Panc1 (cell line): Measurements from ENCODE around the gene SCNN1G. TPM values are rescaled to one million over a fixed set of nuclear protein-coding genes. Genes with fewer than 3 reads are reported as not detected.

Experiments used
- ATAC-seq: fragments of 200-7000 bp; cut with Tn5 transposase; 2 replicates; pipeline ENCODE4 v1.9.1; 2020; ENCODE audit warnings: mild to moderate bottlenecking, moderate library complexity
- BruUV-seq: library from RNA; stranded (reverse); fragments of 400-500 nt; replicated peaks from 2 replicates; lab custom pipeline; 2021; lab: Mats Ljungman, UMichigan
- CTCF ChIA-PET: fragments of 300-600 bp; sonication (Branson Sonifier 250); formaldehyde crosslinking; loops from one replicate; lab custom pipeline; 2022; ENCODE audit warnings: antibody characterized with exemption; lab: Charles Lee
- POLR2A ChIA-PET: fragments of 300-600 bp; sonication (Branson Sonifier 250); formaldehyde crosslinking; loops from one replicate; lab custom pipeline; 2022; ENCODE audit warnings: antibody characterized with exemption; lab: Charles Lee
- DNase-seq: peaks from one replicate; pipeline ENCODE4 v3.0.0-alpha.2; 2010; ENCODE audit warnings: low read depth, low spot score
- H3K27ac ChIP-seq: 2 replicates; pipeline ENCODE4 v1.5.1; 2011; ENCODE audit warnings: mild to moderate bottlenecking, low read length, inconsistent platforms
- H3K27me3 ChIP-seq: fragments of 200-500 bp; sonication (Bioruptor generic); 2 replicates; pipeline ENCODE4 v1.6.0; 2014; ENCODE audit warnings: low read length, inconsistent platforms; ENCODE audit not compliant: control insufficient read depth, insufficient read depth
- H3K36me3 ChIP-seq: fragments of 200-500 bp; sonication (Bioruptor generic); 2 replicates; pipeline ENCODE4 v1.5.1; 2014; ENCODE audit warnings: inconsistent platforms, mild to moderate bottlenecking, low read length, moderate library complexity; ENCODE audit not compliant: control insufficient read depth, insufficient read depth
- H3K4me1 ChIP-seq: 2 replicates; pipeline ENCODE4 v1.5.1; 2011; ENCODE audit warnings: inconsistent platforms, mild to moderate bottlenecking, low read length, moderate library complexity; ENCODE audit not compliant: control insufficient read depth, insufficient read depth
- H3K4me3 ChIP-seq, 2 experiments: 2 replicates each; pipeline ENCODE4 v1.5.1; 2011 to 2012; ENCODE audit warnings: low read depth in 2 of 2, low read length in 2 of 2, mild to moderate bottlenecking in 2 of 2, inconsistent platforms in 1 of 2, moderate library complexity in 1 of 2
- H3K9me3 ChIP-seq: fragments of 200-500 bp; sonication (Bioruptor generic); 2 replicates; pipeline ENCODE4 v1.5.1; 2014; ENCODE audit warnings: low read depth, mild to moderate bottlenecking, inconsistent platforms, low read length, moderate library complexity; ENCODE audit not compliant: control insufficient read depth, insufficient read depth
- CTCF ChIP-seq: fragments of 450-650 bp; IDR thresholded peaks from 2 replicates; pipeline ENCODE4 v1.5.1; 2017; ENCODE audit warnings: mild to moderate bottlenecking
- POLR2AphosphoS5 ChIP-seq: IDR thresholded peaks from 2 replicates; pipeline ENCODE4 v1.6.1; 2012; ENCODE audit warnings: mild to moderate bottlenecking, low read depth, low read length, moderate library complexity
- REST ChIP-seq, 2 experiments: IDR thresholded peaks; 2 replicates each; pipeline ENCODE4 v1.6.1; 2011 to 2012; ENCODE audit warnings: low read depth in 2 of 2, control low read depth in 1 of 2, low read length in 1 of 2, mild to moderate bottlenecking in 1 of 2, moderate library complexity in 1 of 2; ENCODE audit not compliant: insufficient read depth in 1 of 2
- SIN3A ChIP-seq: IDR thresholded peaks from 2 replicates; pipeline ENCODE4 v1.6.1; 2012; ENCODE audit warnings: low read depth, mild to moderate bottlenecking, low read length, moderate library complexity, borderline replicate concordance; ENCODE audit not compliant: insufficient read depth
- TCF7L2 ChIP-seq: IDR thresholded peaks from 2 replicates; pipeline ENCODE4 v1.6.1; 2011; ENCODE audit warnings: mild to moderate bottlenecking, low read depth, low read length, inconsistent platforms
- in situ Hi-C: cut with HindIII; loops from 2 replicates; pipeline ENCODE4 v1.10.0; 2016; ENCODE audit warnings: low sequenced_read_pairs, low pct_unique_long_range_greater_than_20kb
- intact Hi-C: fragments of 100-400 bp; cut with micrococcal nuclease; formaldehyde crosslinking; loops from one replicate; pipeline ENCODE4 v1.10.0; 2022; ENCODE audit not compliant: unreplicated experiment
- total RNA-seq: library from RNA; stranded (reverse); gene quantifications from one replicate; pipeline ENCODE4 v1.2.1, GENCODE V29; 2021; ENCODE audit not compliant: unreplicated experiment

Gene SCNN1G
- total RNA-seq, 1 experiment from 2014 or later: 3.4 TPM

- intact Hi-C loops: loop anchor here (10.0 kb wide), 1 partner anchor 87 kb away; no protein-coding TSS in a partner anchor
- Histone ChIP-seq H3K4me1 (peaks cover 8% of the 10 kb centered on the region), H3K27ac (no peak overlapping the region), H3K9me3 (no peaks in the 10 kb centered on the region), H3K27me3 (peaks cover 11% of the 10 kb centered on the region; the same call in 1 of the 2 replicates), H3K4me3 (no peak overlapping the region), H3K36me3 (no peaks in the 10 kb centered on the region)
- BruUV-seq: no TSS peak
- ChIA-PET POLR2A (no interaction called here), CTCF (interaction anchor here (0.6 to 0.7 kb wide), 2 partner anchors 176 to 199 kb away, joined by 3 read pairs; no protein-coding TSS in a partner anchor)
- DNase-seq: no peak
- in situ Hi-C loops: no loop called here
- TF ChIP-seq TCF7L2 (no peak), POLR2AphosphoS5 (no peak), SIN3A (no peak), CTCF (no peak), REST (IDR thresholded peaks at IDR 0.05; ENCODE audit: insufficient read depth in 1 of 2, low read depth in 2 of 2, low read length in 1 of 2) (no peak)
- no peak for ATAC-seq
These were observed 4.8 kb downstream of the SCNN1G start for GRCh38 chr16:23187341-23187740.

GRCh38 chr16:23188911-23189310 lies 6.4 kb downstream of the SCNN1G start:
- Histone ChIP-seq H3K27me3 (peaks cover 5% of the 10 kb centered on the region; the same call in 1 of the 2 replicates), H3K4me3 (no peak overlapping the region), H3K36me3 (no peaks in the 10 kb centered on the region), H3K4me1 (peaks cover 6% of the 10 kb centered on the region), H3K9me3 (no peaks in the 10 kb centered on the region), H3K27ac (no peak overlapping the region)
- intact Hi-C loops (loop anchor here (10.0 kb wide), 1 partner anchor 86 kb away; no protein-coding TSS in a partner anchor), in situ Hi-C loops (no loop called here)
- TF ChIP-seq TCF7L2 (no peak), REST (IDR thresholded peaks at IDR 0.05; ENCODE audit: insufficient read depth in 1 of 2, low read depth in 2 of 2, low read length in 1 of 2) (no peak), CTCF (no peak), POLR2AphosphoS5 (no peak), SIN3A (no peak)
- DNase-seq (no peak), ATAC-seq (no peak)
- CTCF ChIA-PET: no interaction called here
- BruUV-seq: no TSS peak
- POLR2A ChIA-PET: no interaction called here
